DMS114 treated with DMSO at 0.1 percent for 48 hours (cell line): ENCODE measurements around the gene CMTM2.
A peak's percentile ranks its signal among the peaks of the same experiment; 100 is the strongest.

Source experiments
- DNase-seq: peaks from one replicate; lab custom pipeline; 2025; ENCODE audit not compliant: unreplicated experiment; lab: John Stamatoyannopoulos, UW

The CMTM2 gene, protein sequence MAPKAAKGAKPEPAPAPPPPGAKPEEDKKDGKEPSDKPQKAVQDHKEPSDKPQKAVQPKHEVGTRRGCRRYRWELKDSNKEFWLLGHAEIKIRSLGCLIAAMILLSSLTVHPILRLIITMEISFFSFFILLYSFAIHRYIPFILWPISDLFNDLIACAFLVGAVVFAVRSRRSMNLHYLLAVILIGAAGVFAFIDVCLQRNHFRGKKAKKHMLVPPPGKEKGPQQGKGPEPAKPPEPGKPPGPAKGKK

DNA sequence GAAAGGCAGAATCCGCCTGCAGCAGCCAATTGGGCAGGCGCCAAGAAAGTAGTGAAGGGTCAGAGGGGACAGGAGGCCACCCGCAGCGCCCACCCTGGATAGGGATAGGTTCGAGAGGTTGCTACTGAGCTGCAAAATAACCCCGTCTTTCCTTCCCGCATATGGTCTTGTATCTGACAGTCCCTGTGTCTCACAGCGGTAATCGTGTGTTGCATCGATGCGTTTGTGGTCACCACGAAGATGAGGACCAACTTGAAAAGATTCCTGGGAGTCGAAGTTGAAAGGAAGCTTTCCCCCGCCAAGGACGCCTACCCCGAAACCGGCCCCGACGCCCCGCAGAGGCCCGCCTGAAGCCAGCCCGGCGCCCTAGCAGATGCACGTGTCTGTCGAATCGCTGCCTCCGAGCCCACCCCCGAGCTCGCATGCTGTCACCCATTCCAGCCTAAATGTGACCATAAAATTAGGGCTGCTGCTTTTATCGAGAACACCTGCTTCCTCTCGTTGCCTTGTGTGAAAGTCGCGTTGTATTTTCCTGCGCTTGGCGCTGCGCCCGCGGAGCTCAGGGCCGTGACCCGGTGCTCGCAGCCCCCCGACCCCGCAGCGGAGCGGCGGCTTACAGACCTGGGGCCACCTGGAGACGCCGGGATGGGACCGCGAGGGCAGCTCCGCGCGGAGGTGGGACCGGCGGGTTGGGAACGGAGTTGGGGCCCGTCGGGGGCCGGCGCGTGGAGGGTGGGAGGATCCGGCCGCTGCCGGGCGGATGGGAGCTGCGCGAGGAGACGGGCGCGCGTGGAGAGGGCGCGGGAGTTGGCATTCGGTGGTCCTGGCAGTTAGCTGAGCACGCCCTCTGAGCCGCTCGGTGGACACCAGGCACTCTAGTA, at the start of gene CMTM2:
CMTM2 (plus strand) TSS at position 813 of the 881 bp plus-strand sequence. CDS start 145 bp downstream, outside the sequence.
- DNase-seq = no peak

DNA sequence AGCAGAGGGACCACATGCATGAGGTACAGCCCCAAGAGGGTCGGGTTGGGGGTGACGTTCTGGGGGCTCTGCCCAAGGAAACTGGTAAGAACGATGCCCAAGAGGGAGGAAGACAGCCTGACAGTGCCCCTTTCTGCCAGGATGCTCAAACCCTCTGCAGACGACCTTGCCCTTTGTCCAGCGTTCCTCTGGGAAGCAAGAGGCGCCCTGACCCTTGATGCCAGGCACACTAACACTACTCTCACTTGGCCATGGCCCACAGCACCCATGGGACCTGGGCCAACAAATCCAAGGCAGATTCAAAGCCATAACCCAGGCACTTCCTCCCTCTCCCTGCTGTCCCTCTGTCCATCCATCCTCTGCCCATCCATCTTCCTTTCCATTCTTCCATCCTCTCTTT, 49.8 kb upstream of the CMTM2 start:
- no peak for DNase-seq

DNA sequence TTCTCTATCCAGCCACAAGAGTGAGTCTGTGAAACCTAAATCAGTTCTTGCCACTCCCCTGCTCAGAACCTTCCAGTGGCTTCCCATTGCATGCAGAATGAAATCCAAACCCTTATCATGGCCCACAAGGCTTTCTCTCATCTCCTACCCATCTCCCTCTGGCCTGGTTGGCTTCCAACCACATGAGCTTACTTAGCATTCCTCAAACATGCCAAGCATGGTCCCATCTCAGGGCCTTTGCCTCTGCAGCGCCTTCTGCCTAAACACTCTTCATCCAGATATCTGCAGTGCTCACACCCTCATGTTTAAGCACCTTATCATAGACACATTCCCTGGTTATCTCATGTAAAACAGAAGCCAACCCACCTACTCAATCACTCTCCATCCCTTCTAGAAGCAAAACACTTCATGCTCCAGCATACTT, 44.9 kb upstream of the CMTM2 start:
- no peak for DNase-seq

DNA sequence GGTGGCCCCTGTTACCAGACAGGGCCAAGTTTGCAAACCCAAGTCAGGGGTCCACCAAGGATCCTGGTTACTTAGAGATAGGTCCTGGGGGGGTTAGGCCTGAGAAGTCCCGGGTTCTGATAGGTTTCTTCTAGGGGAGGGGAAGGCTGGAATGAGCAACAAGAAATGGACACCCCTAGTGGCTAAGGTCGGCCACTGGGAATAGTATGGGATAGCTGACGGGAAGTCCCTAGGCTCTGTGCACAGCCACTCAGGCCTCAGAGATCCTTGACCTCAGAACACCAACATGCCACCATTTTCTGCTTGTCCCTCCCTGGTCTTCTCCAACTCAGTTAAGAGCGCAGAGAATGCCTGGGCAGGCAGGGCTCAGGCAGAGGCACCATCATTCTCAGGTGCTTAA, 42.7 kb upstream of the CMTM2 start:
- DNase-seq = no peak

DNA sequence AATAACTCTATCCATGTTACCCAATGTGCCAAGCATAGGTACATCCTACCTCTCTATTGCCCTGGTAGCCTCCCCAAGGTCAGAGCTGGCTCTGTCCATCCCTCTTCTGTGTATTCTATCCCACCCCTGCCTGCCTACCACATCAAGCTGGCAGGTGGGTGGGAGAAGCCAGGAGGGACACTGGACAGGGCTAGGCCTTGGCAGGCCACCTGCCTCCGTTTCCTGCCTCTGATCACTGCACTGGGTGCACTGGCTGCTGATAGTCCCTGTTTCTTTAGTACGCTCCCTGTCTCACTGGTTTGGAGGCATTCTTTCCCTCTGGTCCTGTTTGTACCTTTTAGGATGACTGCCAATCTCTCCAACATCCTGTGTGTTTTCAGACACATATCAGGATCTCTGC, 42.0 kb upstream of the CMTM2 start:
- DNase-seq = no peak

DNA sequence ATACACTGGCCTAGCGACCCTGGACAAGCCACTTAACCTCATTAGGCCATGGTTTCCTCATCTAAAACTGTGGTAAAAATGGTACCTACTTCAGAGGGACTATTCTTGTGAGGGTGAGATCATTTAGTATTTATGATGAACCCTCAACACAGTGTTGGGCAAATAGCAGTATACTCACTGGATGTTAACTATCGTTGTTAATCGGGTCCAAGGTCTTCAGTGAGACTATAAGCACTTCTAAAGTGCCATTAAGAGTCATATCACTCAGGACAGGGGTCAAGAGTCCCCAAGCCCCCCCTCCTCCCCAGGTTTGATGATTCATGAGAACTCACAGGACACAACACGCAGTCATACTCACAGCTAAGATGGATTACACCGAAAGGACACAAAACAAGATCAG, 40.4 kb upstream of the CMTM2 start:
- no peak for DNase-seq

DNA sequence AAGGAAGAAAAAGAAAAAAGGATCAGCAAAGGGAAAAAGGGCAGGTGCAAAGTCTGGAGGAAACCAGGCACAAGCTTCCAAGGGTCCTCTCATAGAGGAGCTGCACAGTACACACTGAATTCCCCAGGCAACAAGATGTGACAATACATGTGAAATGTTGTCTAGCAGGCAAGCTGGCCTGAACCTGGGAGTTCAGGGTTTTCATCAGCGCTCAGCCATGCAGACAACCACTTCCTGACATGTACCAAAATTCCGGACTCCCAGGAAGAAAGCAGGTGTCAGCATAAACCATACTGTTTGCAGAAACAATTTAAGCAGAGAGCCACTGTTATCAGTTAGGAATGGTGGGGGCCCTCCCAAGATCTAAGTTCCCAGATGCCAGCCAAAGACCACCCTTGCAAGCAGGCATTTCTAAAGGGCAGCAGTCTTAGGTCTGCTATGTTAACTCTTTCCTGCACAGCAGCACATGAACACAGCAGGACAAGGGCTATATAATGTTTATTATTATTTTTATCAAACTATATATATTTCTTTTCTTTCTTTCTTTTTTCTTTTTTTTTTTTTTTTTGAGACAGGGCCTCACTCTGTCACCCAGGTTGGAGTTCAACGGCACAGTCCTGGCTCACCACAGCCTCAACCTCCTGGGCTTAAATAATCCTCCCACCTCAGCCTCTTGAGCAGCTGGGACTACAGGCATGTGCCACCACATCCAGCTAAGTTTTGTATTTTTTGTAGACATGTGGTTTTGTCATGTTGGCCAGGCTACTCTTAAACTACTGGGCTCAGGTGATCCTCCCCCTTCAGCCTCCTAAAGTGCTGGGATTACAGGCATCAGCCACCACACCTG, 39.4 kb upstream of the CMTM2 start:
- DNase-seq = no peak

DNA sequence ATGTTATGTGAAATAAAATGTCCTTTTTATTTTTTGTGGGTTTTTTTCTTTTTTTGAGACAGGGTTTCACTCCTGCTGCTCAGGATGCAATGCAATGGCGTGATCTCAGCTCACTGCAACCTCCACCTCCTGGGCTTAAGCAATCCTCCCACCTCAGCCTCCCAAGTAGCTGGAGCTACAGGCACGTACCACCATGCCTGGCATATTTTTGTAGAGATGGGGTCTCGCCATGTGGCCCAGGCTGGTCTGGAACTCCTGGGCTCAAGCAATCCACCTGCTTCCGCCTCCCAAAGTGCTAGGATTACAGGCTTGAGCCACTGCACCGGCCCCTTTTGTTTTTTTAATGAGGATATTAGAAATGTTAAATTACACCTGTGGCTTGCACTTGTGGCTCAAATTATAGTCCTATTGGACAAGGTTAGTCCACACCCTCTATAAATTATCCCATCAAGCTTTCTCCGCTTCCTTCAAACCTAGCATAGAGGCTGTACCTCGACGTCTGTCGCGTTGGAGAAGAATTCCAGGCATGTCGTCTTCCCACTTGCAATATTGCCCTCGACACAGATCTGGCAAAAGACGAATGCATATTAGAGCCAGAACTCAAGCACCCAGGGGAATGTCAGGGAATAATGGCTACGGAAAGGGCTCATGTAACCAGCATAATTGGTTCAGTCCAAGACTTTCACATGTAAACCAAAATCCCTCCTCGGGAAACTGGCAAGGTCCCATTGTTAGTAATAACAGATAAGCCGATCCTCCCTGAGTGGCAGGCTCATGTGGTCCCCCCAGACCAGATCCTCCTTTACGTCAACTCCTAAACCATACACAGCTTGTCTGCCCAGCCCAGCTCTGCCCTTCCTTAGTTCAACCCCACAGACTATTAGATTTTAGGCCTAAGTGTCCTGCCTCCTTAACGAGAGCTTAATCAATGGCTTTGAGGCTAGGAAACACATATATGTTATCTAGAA, 37.6 kb upstream of the CMTM2 start:
- no peak for DNase-seq

DNA sequence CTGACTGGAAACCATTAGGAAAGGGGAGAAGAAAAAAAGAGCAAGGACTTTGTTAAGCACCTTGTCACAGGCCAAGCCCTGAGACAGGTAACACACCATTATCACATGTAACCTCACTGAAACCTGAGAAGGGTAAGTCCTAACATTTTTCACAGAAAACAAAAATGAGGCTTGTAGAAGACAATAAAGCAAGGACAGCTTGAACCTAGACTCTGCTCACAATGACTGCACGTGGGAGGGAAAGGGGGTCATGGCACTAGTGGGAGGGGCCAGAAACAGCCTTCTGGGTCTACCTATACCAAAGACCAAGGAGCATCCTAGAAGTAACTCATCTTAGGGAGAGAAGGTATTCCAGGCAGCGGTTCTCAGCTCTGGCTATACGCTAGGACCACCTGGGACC, 36.9 kb upstream of the CMTM2 start:
- no peak for DNase-seq

DNA sequence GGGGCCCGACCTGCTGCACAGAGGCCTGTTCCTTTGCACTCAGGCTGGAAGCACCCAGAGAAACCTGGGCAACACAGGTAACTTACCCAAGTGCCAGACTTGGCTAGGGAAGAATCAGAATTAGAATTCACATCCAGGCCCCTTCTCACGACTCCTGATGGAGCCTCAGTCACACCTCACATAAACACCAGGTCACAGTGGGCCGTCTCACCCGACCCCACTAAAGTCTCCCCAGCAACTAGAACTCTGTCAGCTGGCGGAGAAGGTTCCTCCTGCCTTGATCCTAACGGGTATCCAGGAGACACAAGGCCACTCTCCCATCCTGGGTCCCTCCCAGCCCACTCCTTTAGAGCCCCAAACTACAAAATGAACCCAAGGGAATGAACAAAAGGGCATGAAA, 35.7 kb upstream of the CMTM2 start:
- DNase-seq = no peak

DNA sequence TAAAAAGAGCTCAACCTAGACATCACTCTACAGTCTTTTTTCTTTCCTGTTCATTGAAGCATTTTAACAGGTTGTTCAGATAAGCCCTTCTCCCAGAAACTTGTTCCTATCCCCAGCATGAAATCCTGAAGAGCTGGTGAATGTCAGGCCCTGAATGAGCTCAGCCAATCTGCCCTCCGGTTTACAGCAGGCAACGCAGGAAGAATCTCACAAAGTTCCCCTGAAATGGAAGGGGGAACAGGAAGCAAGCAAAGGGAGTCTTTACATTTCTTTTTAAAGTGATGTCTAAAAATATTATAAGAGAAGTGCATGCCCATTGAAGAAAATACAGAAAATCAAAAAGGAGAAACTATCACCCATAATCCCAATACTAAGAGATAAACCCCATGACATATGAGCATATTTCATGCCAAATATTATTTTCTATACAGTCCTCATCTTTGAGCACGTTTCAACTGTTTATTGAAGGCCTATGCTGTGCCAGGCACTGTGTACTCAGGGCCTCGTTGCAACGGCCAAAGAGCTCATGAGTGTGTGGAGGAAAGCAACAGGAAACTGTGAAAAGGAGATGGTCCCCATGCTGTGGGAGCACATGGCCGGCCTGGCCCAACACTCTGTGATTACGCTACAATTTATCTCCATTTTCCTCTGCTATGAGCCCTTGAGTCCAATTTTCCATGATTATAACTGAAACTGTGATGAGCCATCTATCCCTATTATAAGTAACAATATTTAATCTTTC, 35.1 kb upstream of the CMTM2 start:
- DNase-seq = no peak

DNA sequence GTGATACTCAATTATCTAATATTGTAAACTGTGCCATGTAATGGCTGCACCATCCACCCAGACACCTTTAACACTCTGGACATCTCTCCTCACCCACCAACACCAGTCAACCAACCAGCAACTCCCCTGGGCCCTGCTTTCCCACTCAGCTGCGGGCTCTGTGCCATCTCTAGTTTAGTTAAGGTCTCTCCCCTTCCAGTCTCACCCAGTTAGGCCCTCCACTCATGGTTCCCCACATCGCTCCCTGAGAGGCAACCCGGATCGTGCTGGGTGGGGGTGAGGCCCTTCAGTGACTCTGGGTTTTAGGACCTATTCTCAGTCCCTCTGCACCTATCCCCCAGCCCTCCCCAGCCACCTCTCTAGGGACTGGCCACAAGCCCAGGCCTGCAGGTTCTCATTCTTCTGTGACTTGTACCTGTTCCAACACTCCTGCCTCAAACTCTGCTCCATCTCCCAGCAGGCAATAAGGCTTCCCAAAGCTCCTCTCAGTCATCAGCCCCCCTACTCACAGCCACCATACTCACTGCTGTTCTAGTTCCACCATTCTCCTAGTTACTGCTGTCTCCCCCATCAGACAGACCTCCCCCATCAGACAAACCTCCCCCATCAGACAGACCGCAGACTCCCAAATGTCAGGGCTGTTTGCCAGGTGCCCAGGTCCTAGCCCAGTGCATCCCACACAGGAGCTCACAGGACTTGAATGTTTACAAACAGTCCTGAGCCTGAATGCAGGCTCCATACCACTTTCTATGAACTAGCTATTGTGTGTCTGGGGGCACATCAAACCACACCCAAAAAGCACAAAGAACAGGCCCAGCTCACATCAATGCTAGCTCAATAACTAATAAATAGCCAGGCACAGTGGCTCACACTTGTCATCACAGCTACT, 31.9 kb upstream of the CMTM2 start:
- DNase-seq = no peak

DNA sequence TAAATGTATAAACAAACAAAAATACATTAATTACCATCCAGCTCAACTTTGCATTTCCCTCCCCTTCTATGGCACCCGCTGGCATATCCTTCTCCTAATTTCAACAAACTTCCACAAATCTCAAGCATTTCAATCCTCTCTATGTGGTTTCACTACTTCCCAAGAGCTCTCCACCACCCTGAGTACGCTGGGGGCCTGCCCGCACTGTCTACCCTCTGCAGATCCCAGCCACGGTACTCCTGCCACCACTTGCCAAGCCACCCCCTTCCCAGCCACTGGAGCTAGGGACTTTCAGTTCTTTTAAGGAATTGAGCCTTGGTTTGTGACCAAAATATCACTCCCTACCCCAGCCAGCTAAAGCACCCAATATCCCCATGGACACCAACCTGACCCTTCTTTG, 31.2 kb upstream of the CMTM2 start:
- no peak for DNase-seq

DNA sequence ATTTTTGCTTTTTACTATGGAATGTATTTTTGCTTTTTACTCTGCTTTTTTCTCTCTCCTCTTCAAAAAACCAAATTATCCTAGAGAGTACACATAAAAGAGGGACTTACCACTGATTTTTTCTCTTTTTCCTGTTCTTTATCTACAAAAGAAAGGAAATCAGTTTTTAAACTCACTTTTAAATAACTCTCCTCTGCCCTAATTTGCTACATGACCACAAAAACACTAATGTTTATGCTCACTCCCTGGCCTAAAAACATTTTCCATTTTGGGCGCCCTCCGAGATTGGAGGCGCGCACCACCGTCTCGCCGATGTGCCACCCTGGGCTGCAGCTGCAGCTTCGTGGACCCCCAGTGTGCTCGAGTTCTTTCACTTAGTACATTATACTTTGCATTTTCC, 30.4 kb upstream of the CMTM2 start:
- DNase-seq = no peak

DNA sequence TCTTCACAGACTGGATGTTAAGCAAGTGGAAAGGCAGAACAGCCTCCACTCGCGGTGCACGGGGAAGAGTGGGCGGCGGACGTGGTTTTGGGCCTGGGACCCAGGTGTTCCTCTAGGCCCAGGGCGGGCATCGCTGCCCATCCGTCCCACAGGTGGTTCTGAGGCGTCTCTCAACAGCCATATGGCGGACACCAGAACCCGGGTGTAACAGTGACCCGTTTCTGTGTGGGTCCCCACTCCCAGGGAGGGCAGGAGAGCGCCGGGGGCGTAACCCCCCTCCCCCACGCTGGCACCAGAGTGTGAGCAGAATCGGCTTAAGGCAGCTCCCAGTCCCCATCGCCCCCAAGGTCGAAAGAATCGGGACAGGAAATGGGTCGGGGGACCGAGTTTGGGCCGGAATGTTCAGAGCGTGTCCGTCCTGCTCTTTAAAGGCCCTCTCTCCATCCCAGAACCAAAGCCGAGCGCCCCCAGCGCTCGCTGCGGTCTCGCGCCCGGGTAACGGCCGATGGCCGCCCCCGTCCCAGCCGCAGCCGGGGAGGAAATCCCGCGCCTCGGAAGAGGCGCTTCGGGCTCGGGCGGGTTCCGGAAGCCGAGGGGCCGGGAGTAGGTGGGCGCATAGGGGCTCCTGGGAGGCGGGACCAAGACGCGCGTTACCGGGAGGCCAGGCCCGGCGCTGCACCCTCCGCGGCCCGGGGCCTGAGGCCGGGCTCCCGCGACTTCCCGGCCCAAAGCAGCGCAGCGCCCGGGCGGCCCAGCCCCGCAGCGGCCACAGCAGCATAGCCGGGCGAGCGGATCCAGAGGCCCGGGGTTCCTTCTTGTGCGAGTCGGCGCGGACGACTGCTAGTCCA, 29.8 kb upstream of the CMTM2 start, which contains the start of gene TK2:
TK2 (minus strand) TSS at position 839 of the 848 bp plus-strand sequence; CDS start at position 778, 61 bp downstream.
- DNase-seq = peak; percentile 54

DNA sequence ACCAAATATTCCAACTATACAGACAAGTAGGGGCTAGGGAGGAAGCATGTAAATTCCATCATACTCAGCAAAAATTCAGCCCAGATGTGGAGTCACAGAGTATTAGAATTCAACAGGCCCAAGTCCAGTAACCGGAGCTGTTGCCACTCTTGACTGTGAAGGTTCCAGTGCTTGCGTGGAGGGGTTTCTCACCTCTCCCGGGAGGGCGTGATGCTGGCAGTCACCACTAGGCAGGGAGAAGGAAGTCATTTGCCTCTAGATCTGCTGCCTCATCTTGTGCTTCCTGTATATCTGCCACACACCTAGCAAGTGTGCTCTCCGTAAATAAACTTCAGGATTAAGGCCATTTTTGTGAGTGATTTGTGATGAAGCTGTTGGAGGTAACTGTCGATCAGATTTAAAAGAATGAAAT, 27.9 kb upstream of the CMTM2 start:
- DNase-seq = peak; percentile 53

DNA sequence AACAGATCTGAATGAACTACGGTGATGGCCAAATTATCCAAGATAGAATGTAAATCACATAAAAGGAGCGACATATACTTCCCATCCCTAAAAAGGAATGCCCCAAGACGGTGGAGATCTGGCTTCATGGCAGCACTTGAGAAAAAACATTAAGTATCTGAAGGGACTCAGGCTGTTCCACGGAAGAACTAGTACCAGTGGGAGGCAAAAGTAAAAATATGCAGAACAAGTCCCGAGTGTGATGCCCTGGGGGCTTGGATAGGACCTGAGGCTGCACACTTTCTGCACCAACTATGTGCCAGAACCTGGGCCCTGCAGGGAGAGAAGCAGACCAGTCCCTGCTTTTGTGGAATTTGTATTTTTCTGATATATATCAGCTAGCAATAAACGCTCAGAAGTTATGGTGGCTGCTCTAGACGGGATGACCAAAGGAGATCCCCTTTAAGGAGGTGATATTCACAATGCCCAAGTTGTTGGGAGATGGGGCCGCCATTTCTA, 27.4 kb upstream of the CMTM2 start:
- DNase-seq = no peak
